Hematopoietic multipotent progenitor cell treated with erythropoietin and hydrocortisone succinate and interleukin-3 and kit ligand, for 6 days (in vitro differentiated cells): ENCODE results near the gene BORCS6.

ENCODE experiments used
- DNase-seq: peaks from one replicate; pipeline ENCODE4 v3.0.0-alpha.2; 2015

BORCS6 gene

GRCh38 chr17:8140065-8141029, 49.6 kb downstream of the BORCS6 start:
- DNase-seq = no peak

- peak; percentile 99 for DNase-seq
These were observed 51.2 kb downstream of the BORCS6 start for GRCh38 chr17:8138672-8139371.

GRCh38 chr17:8138374-8138671, 51.7 kb downstream of the BORCS6 start:
- no peak for DNase-seq
